Measurements from ENCODE around the gene GANAB. TPM values are rescaled to one million over a fixed set of nuclear protein-coding genes. Genes with fewer than 3 reads are reported as not detected.
A peak's percentile ranks its signal among the peaks of the same experiment; 100 is the strongest.

Gene GANAB
- total and polyA plus RNA-seq, 2 of the 13 experiments (the other 11 are each of a cell fraction or from before 2014, with no cell fraction given), result 99.5 to 234 TPM

DNA sequence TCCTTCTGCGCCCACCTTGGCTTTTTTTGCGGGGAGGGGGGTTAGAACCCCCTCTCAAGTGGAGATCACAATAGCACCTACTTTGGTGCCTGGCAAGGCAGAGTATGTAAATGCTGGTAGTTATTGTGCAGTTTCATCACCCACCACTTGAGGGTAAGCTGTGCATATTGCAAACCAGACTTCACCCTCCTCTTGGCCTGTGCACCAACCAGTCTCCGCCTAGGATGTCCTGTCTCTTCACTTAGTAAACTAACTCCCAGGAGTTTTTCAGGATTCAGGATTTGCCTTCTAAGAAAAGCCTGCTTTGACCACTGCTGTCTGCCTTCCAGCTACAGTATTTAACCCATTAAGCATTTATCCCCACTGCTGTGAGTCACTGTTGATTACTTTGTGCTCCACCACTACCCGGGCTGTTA lies 34.4 kb upstream of the GANAB start (continued):
- TF ChIP-seq ZNF329 (CRISPR knock-in tag; IDR thresholded peaks at IDR 0.05; ENCODE audit: low read depth) (no peak), MED1 (CRISPR knock-in tag; IDR thresholded peaks at IDR 0.05) (peak; percentile 41; the same call in 1 of the 2 replicates), GATAD1 (CRISPR knock-in tag; IDR thresholded peaks at IDR 0.05) (peak; percentile 59; the same call in 1 of the 2 replicates), NBN (conservative IDR thresholded peaks at IDR 0.05) (no peak), SALL2 (CRISPR knock-in tag; IDR thresholded peaks at IDR 0.05) (no peak), ZFP36L1 (CRISPR knock-in tag; IDR thresholded peaks at IDR 0.05) (no peak), NFYC (CRISPR knock-in tag; IDR thresholded peaks at IDR 0.05) (no peak), ZFP36L2 (CRISPR knock-in tag; IDR thresholded peaks at IDR 0.05) (no peak), RFXAP (CRISPR knock-in tag; IDR thresholded peaks at IDR 0.05; ENCODE audit: borderline replicate concordance) (no peak), IRF2 (CRISPR knock-in tag; IDR thresholded peaks at IDR 0.05) (peak; percentile 45; the same call in 1 of the 2 replicates), ZBTB38 (CRISPR knock-in tag; IDR thresholded peaks at IDR 0.05) (no peak), ZBTB7A (CRISPR knock-in tag; IDR thresholded peaks at IDR 0.05) (no peak), GATA4 (IDR thresholded peaks at IDR 0.05; ENCODE audit: borderline replicate concordance, low read depth) (no peak), PRPF4 (IDR thresholded peaks at IDR 0.05; ENCODE audit: low read depth, low read length, poor library complexity, severe bottlenecking) (no peak), HDAC2 (CRISPR knock-in tag; IDR thresholded peaks at IDR 0.05) (0 out of 2 replicates have a peak, but pooled peaks have one; percentile 25), U2AF2 (IDR thresholded peaks at IDR 0.05; ENCODE audit: low read depth, low read length) (no peak), HOXA5 (CRISPR knock-in tag; IDR thresholded peaks at IDR 0.05) (0 out of 2 replicates have a peak, but pooled peaks have one; percentile 60)
- TF ChIP-seq, protein P1, sequence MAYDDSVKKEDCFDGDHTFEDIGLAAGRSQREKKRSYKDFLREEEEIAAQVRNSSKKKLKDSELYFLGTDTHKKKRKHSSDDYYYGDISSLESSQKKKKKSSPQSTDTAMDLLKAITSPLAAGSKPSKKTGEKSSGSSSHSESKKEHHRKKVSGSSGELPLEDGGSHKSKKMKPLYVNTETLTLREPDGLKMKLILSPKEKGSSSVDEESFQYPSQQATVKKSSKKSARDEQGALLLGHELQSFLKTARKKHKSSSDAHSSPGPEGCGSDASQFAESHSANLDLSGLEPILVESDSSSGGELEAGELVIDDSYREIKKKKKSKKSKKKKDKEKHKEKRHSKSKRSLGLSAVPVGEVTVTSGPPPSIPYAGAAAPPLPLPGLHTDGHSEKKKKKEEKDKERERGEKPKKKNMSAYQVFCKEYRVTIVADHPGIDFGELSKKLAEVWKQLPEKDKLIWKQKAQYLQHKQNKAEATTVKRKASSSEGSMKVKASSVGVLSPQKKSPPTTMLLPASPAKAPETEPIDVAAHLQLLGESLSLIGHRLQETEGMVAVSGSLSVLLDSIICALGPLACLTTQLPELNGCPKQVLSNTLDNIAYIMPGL (CRISPR knock-in tag; IDR thresholded peaks at IDR 0.05; ENCODE audit: borderline replicate concordance in 1 of 2, low read depth in 1 of 2), result peak in 1 of 2 experiments; percentile 81; a peak in 1 of 4 replicates
- TF ChIP-seq, protein P2, sequence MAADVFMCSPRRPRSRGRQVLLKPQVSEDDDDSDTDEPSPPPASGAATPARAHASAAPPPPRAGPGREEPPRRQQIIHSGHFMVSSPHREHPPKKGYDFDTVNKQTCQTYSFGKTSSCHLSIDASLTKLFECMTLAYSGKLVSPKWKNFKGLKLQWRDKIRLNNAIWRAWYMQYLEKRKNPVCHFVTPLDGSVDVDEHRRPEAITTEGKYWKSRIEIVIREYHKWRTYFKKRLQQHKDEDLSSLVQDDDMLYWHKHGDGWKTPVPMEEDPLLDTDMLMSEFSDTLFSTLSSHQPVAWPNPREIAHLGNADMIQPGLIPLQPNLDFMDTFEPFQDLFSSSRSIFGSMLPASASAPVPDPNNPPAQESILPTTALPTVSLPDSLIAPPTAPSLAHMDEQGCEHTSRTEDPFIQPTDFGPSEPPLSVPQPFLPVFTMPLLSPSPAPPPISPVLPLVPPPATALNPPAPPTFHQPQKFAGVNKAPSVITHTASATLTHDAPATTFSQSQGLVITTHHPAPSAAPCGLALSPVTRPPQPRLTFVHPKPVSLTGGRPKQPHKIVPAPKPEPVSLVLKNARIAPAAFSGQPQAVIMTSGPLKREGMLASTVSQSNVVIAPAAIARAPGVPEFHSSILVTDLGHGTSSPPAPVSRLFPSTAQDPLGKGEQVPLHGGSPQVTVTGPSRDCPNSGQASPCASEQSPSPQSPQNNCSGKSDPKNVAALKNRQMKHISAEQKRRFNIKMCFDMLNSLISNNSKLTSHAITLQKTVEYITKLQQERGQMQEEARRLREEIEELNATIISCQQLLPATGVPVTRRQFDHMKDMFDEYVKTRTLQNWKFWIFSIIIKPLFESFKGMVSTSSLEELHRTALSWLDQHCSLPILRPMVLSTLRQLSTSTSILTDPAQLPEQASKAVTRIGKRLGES (CRISPR knock-in tag; IDR thresholded peaks at IDR 0.05; ENCODE audit: borderline replicate concordance), result no peak
- TF ChIP-seq, protein P3, sequence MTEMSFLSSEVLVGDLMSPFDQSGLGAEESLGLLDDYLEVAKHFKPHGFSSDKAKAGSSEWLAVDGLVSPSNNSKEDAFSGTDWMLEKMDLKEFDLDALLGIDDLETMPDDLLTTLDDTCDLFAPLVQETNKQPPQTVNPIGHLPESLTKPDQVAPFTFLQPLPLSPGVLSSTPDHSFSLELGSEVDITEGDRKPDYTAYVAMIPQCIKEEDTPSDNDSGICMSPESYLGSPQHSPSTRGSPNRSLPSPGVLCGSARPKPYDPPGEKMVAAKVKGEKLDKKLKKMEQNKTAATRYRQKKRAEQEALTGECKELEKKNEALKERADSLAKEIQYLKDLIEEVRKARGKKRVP (CRISPR knock-in tag; IDR thresholded peaks at IDR 0.05), result peak in 1 of 2 experiments; percentile 18; a peak in 1 of 4 replicates
- TF ChIP-seq, protein P4, sequence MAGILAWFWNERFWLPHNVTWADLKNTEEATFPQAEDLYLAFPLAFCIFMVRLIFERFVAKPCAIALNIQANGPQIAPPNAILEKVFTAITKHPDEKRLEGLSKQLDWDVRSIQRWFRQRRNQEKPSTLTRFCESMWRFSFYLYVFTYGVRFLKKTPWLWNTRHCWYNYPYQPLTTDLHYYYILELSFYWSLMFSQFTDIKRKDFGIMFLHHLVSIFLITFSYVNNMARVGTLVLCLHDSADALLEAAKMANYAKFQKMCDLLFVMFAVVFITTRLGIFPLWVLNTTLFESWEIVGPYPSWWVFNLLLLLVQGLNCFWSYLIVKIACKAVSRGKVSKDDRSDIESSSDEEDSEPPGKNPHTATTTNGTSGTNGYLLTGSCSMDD (CRISPR knock-in tag; IDR thresholded peaks at IDR 0.05), result no peak
- TF ChIP-seq, protein P5, sequence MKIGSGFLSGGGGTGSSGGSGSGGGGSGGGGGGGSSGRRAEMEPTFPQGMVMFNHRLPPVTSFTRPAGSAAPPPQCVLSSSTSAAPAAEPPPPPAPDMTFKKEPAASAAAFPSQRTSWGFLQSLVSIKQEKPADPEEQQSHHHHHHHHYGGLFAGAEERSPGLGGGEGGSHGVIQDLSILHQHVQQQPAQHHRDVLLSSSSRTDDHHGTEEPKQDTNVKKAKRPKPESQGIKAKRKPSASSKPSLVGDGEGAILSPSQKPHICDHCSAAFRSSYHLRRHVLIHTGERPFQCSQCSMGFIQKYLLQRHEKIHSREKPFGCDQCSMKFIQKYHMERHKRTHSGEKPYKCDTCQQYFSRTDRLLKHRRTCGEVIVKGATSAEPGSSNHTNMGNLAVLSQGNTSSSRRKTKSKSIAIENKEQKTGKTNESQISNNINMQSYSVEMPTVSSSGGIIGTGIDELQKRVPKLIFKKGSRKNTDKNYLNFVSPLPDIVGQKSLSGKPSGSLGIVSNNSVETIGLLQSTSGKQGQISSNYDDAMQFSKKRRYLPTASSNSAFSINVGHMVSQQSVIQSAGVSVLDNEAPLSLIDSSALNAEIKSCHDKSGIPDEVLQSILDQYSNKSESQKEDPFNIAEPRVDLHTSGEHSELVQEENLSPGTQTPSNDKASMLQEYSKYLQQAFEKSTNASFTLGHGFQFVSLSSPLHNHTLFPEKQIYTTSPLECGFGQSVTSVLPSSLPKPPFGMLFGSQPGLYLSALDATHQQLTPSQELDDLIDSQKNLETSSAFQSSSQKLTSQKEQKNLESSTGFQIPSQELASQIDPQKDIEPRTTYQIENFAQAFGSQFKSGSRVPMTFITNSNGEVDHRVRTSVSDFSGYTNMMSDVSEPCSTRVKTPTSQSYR (CRISPR knock-in tag; IDR thresholded peaks at IDR 0.05; ENCODE audit: borderline replicate concordance), result no peak
